ENCODE measurements around the gene HSPB2.
"Not testable (repeated sequence)": the region's sequence is repeated elsewhere in the genome, so short reads cannot be mapped to it uniquely, and the experiment has no call there.

The HSPB2 gene, protein sequence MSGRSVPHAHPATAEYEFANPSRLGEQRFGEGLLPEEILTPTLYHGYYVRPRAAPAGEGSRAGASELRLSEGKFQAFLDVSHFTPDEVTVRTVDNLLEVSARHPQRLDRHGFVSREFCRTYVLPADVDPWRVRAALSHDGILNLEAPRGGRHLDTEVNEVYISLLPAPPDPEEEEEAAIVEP

DNA sequence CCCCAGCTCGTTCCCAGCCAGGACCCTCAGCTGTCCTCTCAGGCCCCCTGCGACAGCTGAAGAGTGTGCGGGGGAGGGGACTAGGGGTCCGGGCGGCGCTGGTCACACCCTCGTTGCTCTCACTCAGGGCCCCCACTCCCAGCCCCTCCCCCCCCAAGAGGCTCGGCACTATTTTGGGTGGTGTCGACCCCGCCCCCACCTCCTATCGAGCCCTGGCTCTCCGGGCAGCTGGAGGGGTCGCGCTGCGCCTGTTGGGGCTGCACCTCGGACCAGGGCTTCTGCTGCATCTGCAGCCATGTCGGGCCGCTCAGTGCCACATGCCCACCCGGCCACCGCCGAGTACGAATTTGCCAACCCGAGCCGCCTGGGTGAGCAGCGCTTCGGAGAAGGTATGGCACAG, at the start of gene HSPB2:
Gene HSPB2 (plus strand): TSS at position 200 of the 400 bp plus-strand sequence. CDS start 96 bp downstream, at position 296.
- DNase-seq: no peak

DNA sequence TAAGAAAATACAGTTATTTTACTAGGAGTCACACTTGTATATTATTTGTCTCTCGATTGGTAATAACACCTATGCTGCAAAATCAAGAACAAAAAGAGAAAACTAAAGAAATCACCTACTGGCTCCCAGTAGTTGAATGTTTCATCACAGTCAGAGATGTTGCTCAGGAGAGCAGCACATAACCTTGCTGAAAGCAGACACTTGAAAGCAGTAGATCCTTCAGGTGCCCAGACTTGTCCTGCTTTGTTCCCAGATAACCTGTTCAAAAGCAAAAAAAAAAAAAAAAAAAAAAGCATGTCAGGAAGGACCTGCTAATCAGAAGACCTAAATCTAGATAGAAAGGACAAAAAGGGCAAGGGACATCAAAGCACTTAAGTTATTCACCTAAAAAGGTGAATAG, 42.4 kb upstream of the HSPB2 start:
- no peak for DNase-seq

DNA sequence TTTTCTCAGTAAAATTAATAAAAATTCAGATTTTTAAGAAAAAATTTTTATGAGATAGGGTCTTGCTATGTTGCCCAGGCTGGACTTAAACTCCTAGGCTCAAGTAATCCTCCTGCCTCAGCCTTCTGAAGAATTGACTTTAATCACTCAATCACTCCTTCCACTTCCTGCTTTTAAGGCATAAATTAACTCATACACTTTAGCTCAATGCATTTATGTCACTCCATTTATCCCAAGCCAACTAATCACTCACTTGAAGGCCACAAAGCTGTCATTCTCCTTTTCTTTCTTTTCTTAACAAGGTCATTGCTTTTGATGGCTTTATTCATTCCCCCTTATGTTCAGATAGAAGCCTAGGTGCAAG, 42.0 kb upstream of the HSPB2 start:
- no peak for DNase-seq

DNA sequence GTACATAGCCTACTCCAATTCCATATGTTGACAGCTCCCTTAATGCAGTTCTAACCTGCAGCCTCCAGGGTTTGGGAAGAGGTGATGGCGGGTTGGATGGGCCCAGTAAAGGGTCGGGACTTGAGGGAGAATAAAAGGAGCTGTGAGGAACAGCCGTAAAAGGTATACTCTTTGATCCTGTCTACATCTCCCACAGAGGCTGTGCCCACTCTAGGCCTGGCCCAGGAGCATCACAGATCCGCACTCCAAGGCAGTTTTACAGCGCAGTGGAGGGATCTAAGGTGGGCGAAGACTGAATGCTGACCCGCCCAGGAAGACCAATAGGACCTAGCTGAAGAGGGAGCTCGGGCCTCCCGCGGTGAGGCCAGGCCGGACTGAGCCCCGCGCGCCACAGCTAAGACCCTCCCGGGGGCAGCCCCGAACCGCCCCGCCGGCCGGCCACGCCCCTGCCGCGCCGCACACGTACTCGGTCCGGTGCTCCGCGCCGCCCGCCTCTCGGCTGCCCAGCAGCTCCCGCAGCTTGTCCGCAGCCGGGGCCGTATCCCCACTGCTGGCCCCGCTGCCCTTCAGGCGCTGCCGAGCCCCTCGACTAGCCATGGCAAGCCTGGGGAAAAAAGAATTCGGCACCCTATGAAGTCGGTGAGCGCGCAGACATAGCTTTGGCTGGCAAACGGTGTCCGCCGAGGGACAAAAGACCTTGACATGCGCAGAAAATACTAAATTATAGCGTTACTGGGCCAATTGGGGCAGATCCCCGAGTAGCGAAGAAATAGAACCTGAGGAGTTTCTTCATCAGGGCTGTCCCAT, 41.4 kb upstream of the HSPB2 start, which contains the start of gene ALG9:
Gene ALG9 (minus strand): TSS at position 696 of the 807 bp plus-strand sequence. CDS start 99 bp downstream, at position 597.
- peak; percentile 93 for DNase-seq

DNA sequence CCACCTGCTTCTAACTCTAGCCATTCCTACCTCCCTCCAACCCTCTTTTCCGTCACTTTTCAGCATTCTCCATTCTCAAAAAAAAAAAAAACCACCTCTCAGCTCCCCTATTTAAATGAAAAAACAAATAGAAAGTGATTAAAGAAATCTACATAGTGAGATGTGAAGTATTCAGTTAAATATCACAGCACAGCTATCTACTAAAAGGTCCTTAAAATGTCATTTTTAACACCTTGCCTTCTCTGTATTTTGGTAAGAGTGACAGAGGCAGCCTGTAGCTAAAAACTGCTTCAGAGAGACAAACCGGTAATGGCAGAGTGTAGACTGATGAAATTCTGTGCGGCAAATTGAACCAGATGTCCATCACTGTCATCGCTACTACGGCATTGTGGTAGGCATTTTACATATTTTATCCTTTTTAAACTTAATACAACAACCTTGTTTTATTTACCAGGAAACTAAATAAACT, 40.8 kb upstream of the HSPB2 start:
- DNase-seq: no peak

DNA sequence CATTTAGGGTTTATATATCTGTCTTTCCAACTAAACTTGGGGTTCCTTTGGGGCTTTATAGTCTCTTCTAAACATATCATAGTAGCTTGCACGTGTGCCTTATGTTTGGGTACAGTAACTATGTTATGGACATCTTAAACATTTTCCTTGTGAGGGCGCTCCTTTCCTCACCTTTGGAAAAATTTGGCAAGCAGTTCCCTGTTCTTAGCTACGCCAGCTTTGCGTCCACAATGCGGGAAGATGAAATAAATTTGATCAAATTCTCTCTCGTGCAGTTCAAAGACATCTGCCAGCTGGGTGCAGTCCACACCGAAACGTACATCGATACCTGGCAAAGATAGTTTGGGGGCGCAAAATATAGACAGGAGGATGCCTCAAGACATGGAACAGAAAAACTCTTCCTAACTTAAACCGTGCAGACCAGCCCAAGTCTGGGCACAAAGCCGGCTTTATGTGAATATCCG, 34.1 kb upstream of the HSPB2 start:
- no peak for DNase-seq

DNA sequence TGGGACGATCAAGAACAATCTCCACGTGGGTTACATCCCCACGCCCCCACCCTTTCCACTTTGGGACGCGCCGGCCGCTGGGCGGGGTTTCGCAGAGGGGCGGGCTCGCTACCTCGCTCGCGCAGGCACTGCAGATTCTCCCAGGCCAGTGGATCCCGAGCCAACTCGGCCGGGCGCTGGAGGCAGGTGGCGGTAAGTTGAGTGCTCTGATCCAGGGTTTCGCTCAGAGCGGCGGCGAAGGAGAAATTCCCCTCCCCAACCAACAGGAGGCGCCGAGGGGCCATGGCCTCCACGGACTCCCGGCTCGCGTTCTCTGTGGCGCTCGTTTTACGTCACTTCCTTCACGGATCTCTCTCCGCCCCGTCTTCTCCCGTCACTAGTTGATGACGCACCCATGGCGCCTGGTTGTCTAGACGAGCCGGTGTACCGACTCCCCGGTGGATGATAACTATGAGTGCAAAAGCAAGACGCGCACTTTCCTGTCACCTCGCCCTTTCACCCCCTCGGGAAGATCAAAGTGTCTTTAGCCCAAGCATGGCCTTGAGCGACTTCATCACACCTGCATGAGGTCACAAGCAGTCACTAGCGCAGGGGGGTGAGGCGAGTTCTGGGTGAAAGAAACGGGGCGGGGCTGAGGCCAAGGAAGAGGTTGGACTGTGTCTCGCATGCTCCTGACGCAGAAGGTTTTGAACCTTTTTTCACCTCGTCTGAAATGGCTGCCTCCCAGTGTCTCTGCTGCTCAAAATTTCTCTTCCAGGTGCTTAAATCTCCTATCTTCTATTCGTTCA, 33.5 kb upstream of the HSPB2 start, which contains the start of the genes CFAP68 and FDXACB1:
Gene CFAP68 (plus strand): TSS at position 693 of the 788 bp plus-strand sequence. CDS start 20 bp downstream, at position 713.
Gene FDXACB1 (minus strand): TSS at position 317 of the 788 bp plus-strand sequence. CDS start 33 bp downstream, at position 284.
- DNase-seq: peak; percentile 95

DNA sequence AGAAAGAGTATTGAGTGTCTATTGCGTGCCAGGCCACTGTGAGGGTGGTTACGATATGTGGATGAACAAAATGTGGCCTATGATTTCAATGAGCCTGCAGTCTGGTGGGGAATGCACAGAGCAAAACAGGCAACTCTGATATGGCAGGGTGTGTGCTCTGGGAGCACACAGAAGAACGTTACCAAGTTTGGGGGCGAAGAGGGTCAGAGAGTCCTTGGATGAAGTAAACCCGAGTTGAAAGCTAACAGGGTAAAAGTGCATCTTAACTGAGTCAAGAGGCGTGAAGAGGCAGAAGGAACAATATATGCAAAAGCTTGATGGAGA, 32.9 kb upstream of the HSPB2 start:
- DNase-seq: no peak

DNA sequence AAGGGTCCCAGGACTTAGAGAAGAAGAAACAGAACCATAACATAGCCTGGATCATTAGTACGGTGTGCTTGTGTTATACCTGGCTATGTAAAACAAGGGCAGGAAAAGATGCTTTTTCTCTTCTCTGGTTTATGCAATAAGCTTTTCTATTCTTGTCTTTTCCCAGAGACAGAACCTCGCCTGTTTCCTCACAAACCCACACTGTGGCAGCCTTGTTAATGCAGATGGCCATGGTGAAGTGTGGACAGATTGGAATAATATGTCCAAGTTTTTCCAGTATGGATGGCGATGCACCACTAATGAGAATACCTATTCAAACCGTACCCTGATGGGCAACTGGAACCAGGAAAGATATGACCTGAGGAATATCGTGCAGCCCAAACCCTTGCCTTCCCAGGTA, 30.3 kb upstream of the HSPB2 start:
- no peak for DNase-seq

DNA sequence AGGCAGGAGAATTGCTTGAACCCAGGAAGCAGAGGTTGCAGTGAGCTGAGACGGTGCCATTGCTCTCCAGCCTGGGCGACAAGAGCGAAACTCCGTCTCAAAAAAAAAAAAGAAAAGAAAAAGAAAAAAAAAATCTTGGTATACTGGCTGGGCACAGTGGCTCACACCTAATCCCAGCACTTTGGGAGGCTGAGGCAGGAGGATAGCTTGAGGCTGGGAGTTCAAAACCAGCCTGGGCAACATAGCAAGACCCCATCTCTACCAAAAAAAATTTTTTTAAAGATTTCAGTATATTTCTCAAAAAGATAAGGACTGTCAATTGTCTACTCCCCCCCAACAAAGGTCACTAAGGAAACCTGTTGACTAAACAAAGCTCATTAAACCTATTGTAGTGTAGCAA, 27.5 kb upstream of the HSPB2 start:
- DNase-seq: not testable (repeated sequence)

DNA sequence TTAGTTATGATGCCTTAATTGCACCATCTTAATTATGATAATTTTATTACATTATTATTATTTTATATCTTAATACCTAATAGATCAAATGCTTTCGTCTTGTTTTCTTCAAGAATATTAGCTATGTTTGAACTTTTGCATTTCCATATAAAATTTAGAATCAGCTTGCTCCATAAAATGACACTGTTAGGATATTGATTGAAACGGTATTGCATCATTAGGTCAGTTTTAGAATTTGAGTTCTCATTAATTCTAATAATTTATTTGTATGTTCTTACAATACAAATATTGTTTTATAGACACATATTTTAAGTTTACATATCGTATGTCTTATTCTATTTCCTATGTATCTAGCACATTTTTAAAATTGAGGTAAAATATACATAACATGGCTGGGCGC, 26.5 kb upstream of the HSPB2 start:
- DNase-seq: no peak

DNA sequence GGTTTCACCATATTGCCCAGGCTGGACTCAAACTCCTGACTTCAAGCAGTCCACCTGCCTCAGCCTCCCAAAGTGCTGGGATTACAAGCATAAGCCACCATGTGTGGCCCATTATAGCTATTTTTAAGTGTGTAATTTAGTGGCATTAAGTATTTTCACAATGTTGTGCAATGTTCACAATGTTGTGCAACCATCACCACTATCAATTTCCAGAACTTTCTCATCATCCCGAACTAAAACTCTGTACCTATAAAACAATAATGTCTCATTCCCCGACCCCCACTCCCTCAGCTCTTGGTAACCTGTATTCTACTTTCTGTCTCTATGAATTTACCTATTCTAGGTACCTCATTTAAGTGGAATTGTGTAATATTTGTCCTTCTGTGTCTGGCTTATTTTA, 25.7 kb upstream of the HSPB2 start:
- DNase-seq: no peak

DNA sequence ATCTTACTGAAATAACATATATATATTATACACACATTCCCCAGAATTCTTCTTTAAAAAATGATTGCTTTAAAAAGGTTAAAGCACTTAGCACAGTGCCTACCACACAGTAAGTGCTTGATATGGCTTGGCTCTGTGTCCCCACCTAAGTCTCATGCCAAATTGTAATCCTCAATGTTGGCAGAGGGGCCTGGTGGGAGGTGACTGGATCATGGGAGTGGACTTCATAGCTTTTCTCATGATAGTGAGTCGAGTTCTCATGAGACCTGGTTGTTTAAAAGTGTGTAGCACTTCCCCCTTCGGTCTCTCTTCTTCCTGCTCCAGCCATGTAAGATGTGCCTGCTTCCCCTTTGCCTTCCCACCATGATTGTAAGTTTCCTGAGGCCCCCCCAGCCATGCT, 7.1 kb upstream of the HSPB2 start:
- DNase-seq: no peak

DNA sequence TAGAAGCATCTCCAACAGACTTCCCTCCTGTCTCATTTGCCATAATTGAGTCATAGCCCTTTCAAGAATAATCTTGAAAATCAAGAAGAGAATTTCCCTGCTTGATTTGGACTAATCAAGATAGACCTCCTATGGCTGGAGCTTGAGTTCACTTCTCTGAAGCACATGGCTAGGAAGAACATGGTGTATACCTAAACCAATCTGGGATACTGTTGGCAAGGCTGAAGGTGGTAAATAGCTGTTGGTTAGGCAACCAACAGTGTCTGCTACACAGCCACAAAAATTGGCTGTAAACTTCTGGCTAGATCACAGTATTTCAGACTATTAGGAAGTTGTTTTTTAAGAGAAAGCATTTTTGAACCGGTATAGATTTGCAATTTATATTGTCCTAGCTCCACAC, 5.9 kb upstream of the HSPB2 start:
- DNase-seq: no peak

DNA sequence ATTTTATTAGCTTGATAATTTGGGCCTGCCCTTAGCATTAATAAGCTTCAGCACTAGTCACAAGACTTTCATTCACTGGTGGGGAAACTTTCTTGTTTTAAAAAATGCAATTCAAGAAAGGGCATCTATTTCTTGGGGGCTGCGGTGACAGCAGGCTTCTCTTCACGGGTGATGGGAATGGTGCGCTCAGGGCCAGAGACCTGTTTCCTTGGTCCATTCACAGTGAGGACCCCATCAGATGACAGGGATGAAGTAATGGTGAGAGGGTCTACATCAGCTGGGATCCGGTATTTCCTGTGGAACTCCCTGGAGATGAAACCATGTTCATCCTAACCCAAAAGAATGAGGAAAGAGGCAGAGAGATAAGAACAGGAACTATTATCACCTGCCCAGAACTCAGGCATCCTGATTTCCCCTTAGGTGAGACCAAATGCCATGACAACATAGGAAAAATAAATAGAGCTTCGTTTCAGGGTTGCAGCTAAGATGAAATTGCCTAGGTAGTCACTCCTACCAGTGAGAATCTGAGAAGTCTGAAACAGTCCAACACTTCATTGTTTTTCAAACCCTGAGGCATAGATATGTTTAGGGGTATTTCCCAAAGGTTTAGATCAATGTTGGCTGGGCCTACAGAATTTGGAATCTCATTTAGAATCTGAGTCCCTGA, 3.8 kb upstream of the HSPB2 start:
- DNase-seq: no peak

DNA sequence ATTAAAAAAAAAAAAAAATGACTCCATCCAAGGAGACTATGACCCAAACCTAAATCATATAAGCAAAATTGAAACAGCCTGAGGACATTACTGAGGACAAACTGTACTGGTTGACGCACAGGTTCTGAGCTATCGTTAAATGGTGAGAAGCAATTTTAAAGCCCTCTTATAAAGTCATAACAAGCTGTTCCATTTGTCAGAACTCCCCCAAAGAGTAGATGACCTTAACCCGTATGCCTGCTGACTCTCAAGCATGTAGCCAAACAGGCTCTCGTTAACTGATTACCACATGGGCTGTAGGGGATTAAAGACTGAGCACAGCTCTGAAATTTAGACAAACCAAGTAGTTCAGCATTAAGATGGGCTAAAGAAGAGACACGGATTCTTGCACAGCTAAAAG, 3.2 kb upstream of the HSPB2 start:
- no peak for DNase-seq

DNA sequence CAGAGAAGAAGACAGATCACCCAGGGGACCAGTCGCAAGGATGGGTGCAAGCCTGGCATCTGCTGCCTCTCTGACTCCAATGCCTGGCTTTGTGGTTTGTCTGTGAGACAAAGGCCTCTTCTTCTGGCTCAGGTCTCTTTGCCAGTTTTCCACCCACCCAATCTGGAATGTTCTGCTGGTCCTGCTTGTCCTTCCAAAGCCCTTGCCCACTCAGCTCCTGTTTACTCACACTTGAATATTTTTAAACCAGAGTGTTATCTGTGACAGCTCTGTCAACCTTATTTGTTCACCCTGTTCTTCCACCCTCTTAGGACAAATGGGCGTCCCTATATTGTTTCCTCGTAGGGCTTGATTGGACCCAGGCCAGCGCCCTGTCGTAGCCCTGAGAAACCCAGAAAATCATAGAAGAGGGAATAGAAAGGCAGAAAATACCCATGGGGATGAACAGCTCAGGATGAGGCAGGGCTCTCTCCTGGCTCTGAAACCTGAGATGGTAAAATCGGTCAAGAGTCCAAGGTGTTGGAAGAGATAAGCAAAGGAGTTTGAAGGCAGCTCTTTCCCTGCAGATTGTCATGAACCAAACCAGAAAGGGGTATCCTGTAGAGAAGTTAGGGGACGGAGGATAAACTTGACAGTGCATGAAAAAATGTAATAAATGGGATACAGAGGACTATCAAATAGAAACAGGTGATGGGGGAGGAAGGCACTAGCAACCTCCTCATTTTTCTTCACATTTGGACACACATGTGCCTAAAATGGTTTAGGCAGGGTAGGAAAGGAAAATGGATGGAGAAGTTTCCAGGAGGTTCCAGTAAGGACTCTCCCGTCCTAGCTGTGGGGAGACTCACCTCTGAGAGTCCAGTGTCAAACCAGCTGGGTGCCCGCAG, 1.6 kb upstream of the HSPB2 start:
- no peak for DNase-seq

DNA sequence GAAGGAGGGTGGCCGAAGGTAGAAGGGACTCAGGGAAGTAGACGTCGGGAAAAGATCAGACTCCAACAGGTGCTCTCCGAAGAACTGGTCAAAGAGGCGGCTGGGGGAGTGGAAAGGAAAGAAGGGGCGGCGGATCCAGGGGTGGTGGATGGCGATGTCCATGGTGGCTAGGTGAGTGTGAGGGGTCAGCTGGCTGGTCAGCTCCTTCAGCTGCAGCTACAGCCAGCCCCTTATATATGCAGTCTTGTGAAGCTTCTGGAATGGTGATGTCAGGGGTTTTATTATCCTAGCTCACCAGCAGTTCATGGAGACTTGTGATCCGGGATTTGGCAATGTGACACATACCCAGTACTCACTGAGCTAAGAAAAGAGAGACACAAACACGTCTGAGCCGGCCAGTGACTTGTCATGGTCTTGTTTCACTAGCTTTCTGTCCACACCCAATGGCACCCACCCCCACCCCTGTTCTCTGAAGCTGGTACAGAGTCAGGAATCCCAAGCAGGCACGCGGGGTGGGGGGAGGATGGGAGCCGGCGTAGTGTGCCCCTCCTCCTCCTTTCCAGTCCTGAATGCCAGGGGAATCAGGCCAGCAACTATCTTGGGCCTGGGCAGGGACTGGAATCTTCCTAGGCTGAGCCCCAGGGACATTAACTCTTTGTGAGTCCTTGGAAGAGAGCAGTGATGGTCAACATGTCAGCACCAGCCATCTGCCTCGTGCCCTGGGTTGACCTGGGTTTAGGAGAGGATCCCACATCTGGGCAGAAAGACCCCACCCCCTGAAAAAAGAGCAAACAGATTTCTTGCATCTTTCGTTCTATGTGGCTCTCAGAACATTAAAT, 752 bp upstream of the HSPB2 start, which contains the start of gene CRYAB:
Gene CRYAB (minus strand): TSS at position 208 of the 839 bp plus-strand sequence. CDS start 46 bp downstream, at position 162.
- DNase-seq: no peak

DNA sequence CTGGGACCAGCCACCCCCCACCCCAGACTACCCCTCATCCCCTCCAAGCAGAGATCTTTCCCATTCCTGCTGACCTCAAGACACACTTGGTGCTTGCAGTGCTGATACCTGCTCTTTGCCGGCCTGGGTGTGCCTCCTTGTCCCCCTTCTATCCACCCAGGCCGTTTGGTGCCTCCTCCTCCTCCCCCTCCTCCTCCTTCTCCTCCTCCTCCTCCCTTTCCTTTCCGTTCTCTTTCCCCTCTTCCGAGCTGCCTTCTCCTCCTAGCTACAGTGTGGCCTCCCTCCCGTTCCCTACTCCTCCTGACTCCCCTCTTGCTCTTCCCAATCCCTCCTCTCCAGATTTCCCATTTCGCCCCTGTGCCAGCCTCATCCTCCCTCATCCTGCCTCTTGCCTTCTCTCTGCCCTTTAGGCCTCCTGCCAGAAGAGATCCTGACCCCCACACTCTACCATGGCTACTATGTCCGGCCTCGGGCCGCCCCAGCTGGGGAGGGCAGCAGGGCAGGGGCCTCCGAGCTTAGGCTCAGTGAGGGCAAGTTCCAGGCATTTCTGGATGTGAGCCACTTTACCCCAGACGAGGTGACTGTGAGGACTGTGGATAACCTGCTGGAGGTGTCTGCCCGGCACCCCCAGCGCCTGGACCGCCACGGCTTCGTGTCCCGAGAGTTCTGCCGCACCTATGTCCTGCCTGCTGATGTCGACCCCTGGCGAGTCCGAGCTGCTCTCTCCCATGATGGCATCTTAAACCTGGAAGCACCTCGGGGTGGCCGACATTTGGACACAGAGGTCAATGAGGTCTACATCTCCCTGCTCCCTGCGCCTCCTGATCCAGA, 712 bp downstream of the HSPB2 start:
- DNase-seq: no peak

DNA sequence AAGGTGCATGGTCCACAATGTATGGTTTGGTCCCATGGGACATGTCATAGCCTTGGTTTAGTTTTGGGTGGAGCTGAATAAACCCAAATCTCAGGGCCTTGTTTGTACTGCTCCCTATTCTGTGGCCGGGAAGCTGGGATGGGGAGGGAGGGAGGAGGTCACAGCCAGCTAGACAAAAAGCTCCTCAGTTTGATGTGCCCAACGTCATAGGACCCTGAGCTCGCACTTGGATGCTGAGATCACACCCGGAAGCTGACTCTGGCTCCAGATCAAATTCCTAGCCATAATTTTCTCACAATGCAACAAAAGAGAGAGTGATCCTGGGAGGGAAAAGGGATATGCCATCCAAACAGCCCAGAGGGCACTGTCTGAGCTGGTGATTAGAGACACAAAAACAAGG, 1.5 kb downstream of the HSPB2 start:
- DNase-seq: no peak

Measured in activated T-cell treated with anti-CD3 and anti-CD28 coated beads, Interleukin-2, amount 50 U/mL, for 1 hour (primary cell).